Gastrocnemius medialis (tissue), 4 donors: Measurements from ENCODE around the gene SLX4.

Experiments used
- POLR2A ChIP-seq, 2 donors: fragments of 450-650 bp; IDR thresholded peaks; one replicate each; pipeline ENCODE4 v1.6.1; 2017; ENCODE audit warnings: antibody characterized with exemption in 2 of 2, mild to moderate bottlenecking in 2 of 2, moderate library complexity in 2 of 2
- TF ChIP-seq, protein P1 (sequence below), 5 experiments: fragments of 450-650 bp in 3 of 5; fragments of 200-600 bp in 2 of 5; sonication (generic) in 2 of 5; IDR thresholded peaks in 4 of 5; conservative IDR thresholded peaks in 1 of 5; 1 replicate in 4 of 5; 2 replicates in 1 of 5; pipeline ENCODE4 v1.5.1; 2016 to 2019; ENCODE audit warnings: antibody characterized with exemption in 5 of 5, mild to moderate bottlenecking in 3 of 5, moderate library complexity in 3 of 5

DNA sequence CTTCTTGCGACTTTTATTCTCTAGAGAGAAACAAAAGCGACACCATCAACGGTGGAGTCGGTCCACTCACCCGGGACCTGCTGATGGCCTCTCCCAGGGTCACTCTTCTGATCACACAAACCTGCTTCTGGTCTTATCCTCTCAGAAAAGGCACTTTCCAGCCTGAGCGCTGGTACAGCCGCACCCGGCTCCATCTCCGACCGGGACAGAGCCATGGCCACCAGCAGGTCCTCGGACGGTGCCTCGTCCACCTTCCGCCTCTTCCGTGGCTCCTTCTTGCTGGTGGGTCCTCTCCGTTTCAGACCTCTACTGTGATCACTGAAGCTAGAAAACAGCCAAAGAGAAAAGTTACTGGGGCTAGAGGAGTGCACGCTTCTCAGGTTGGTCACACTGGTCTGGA is 13.7 kb downstream of the SLX4 start:
- TF ChIP-seq POLR2A (IDR thresholded peaks at IDR 0.05) = no peak
- TF ChIP-seq, protein P1, sequence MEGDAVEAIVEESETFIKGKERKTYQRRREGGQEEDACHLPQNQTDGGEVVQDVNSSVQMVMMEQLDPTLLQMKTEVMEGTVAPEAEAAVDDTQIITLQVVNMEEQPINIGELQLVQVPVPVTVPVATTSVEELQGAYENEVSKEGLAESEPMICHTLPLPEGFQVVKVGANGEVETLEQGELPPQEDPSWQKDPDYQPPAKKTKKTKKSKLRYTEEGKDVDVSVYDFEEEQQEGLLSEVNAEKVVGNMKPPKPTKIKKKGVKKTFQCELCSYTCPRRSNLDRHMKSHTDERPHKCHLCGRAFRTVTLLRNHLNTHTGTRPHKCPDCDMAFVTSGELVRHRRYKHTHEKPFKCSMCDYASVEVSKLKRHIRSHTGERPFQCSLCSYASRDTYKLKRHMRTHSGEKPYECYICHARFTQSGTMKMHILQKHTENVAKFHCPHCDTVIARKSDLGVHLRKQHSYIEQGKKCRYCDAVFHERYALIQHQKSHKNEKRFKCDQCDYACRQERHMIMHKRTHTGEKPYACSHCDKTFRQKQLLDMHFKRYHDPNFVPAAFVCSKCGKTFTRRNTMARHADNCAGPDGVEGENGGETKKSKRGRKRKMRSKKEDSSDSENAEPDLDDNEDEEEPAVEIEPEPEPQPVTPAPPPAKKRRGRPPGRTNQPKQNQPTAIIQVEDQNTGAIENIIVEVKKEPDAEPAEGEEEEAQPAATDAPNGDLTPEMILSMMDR (IDR thresholded peaks at IDR 0.05 in 4 of 5, conservative IDR thresholded peaks at IDR 0.05 in 1 of 5) = no peak
